Upper lobe of left lung (tissue), 6 donors: Measurements from ENCODE around the gene OPRM1. TPM values are rescaled to one million over a fixed set of nuclear protein-coding genes. Genes with fewer than 3 reads are reported as not detected.

Experiments used
- ATAC-seq, 2 donors: fragments of 200-7000 bp; cut with Tn5 transposase; one replicate each; pipeline ENCODE4 v1.9.1; 2022; ENCODE audit warnings: mild to moderate bottlenecking in 2 of 2, moderate library complexity in 2 of 2; ENCODE audit not compliant: low FRiP score in 2 of 2
- DNase-seq, 2 donors: peaks; one replicate each; pipeline ENCODE4 v3.0.0-alpha.2; 2019 to 2020
- H3K27ac ChIP-seq, 4 donors: fragments of 200-600 bp; sonication (generic); one replicate each; pipeline ENCODE4 v1.5.1; 2016 to 2019
- H3K27me3 ChIP-seq, 4 donors: fragments of 200-600 bp; sonication (generic); one replicate each; pipeline ENCODE4 v1.5.1; 2017 to 2019
- H3K36me3 ChIP-seq, 4 donors: fragments of 200-600 bp; sonication (generic); one replicate each; pipeline ENCODE4 v1.5.1; 2016 to 2019
- H3K4me1 ChIP-seq, 4 donors: fragments of 200-600 bp; sonication (generic); one replicate each; pipeline ENCODE4 v1.5.1; 2018 to 2019
- H3K4me3 ChIP-seq, 4 donors: fragments of 200-600 bp; sonication (generic); one replicate each; pipeline ENCODE4 v1.5.1; 2017 to 2019; ENCODE audit warnings: mild to moderate bottlenecking in 2 of 4, moderate library complexity in 1 of 4
- H3K9me3 ChIP-seq, 4 donors: fragments of 200-600 bp; sonication (generic); one replicate each; pipeline ENCODE4 v1.5.1; 2018 to 2019
- CTCF ChIP-seq, 6 experiments: fragments of 450-650 bp in 4 of 6; fragments of 200-600 bp in 2 of 6; sonication (generic) in 2 of 6; IDR thresholded peaks; one replicate each; pipeline ENCODE4 v1.5.1; 2016 to 2019; ENCODE audit warnings: antibody characterized with exemption in 6 of 6
- EP300 ChIP-seq, 4 donors: sonication (generic); formaldehyde crosslinking; IDR thresholded peaks; one replicate each; pipeline ENCODE4 v1.5.1; 2017; ENCODE audit warnings: antibody characterized with exemption in 4 of 4, control low read depth in 2 of 4
- POLR2A ChIP-seq, 4 donors: fragments of 450-650 bp; IDR thresholded peaks; one replicate each; pipeline ENCODE4 v1.5.1; 2016 to 2017; ENCODE audit warnings: antibody characterized with exemption in 4 of 4, mild to moderate bottlenecking in 2 of 4
- POLR2AphosphoS5 ChIP-seq, 2 donors: sonication (generic); formaldehyde crosslinking; IDR thresholded peaks; one replicate each; pipeline ENCODE4 v1.5.1; 2017; ENCODE audit warnings: antibody characterized with exemption in 2 of 2
- WGBS, 2 donors: methylation state at CpG; one replicate each; pipeline ENCODE4 v1.1.5; 2017 to 2018; 5-methylcytosine and 5-hydroxymethylcytosine counted together
- total RNA-seq, 6 donors: library from RNA; depleted of rRNA in 4 of 6; stranded (reverse); fragments of >200 nt in 4 of 6; gene quantifications; one replicate each; pipeline versions ENCODE4 v1.1.0 to v1.2.1, GENCODE V29; 2016 to 2021
- donor health status: DM: no; HTN: no; CAD: no; lungs with moderate emphysema.
- donor health status: DM: no; HTN: yes; CAD: no; lungs with severe emphysema.

The OPRM1 gene
- total RNA-seq, 6 donors from 2014 or later: not detected

DNA sequence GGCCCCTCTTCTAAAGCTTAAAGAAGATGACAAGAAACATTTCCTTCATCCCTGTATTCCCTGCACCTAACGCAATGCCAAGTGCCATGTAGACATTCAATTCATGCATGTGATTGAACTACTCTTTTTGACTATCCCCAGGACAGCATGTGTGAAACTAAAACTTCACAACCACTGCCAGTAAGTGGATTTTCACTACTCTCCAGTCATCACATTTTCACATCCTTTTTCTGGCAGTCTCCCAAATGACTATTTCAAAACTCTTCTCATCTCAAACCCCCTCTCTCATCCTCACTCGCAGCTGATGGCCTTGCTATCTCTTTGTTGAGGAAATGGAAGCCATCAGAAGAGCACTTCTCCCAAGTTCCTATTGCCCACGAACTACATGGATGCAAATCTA lies 122.6 kb downstream of the OPRM1 start:
- no peak for ATAC-seq
- no peaks in the 10 kb centered on the region for H3K36me3 ChIP-seq
- no peak overlapping the region for H3K4me3 ChIP-seq
- H3K4me1 ChIP-seq: peaks cover 17 to 28% (median 23%) of the 10 kb centered on the region in 4 donors
- no peak for TF ChIP-seq POLR2A (IDR thresholded peaks at IDR 0.05)
- no peak for TF ChIP-seq CTCF (IDR thresholded peaks at IDR 0.05)
- TF ChIP-seq EP300 (IDR thresholded peaks at IDR 0.05): no peak
- no peak for TF ChIP-seq POLR2AphosphoS5 (IDR thresholded peaks at IDR 0.05)
- no peaks in the 10 kb centered on the region for H3K9me3 ChIP-seq
- no peak overlapping the region for H3K27ac ChIP-seq
- WGBS, 2 donors: 62 to 72% methylated on average over 3 of the region's 3 CpGs
- no peak for DNase-seq
- H3K27me3 ChIP-seq: no peaks in the 10 kb centered on the region

DNA sequence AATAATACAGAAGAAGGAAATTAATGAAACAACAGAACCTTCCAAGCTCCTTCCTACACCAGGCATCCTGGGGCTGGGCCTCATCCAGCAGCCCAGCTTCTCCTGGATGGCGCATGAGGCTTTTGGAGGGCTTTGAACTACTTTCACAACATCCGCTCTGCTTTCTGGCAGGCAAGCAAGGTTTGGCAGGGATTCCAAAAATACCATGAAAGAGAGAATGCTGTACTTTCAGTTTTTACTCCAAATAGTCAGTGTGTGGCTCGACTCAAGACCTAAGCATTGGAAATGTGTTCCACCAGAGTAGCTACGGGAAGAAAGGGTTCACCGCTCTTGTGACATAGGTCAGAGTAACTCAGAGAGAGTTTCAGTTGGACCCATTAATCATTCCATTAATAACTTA lies 125.4 kb downstream of the OPRM1 start:
- H3K4me3 ChIP-seq: no peak overlapping the region
- 36 to 44% methylated on average over 5 of the region's 5 CpGs for WGBS, 2 donors
- H3K27ac ChIP-seq: peak overlapping the region in 2 of 4 donors; percentile 28 to 56
- no peaks in the 10 kb centered on the region for H3K27me3 ChIP-seq
- DNase-seq (peak in 1 of 2 donors; percentile 47), ATAC-seq (peak; percentile 64 to 66)
- peak in 1 of 2 donors; percentile 32 for TF ChIP-seq POLR2AphosphoS5 (IDR thresholded peaks at IDR 0.05)
- no peak for TF ChIP-seq POLR2A (IDR thresholded peaks at IDR 0.05)
- H3K36me3 ChIP-seq: no peaks in the 10 kb centered on the region
- no peaks in the 10 kb centered on the region for H3K9me3 ChIP-seq
- peaks cover 12 to 20% (median 15%) of the 10 kb centered on the region in 4 donors for H3K4me1 ChIP-seq

- DNase-seq (no peak), ATAC-seq (peak; percentile 23 to 55)
- TF ChIP-seq EP300 (IDR thresholded peaks at IDR 0.05): no peak
- TF ChIP-seq POLR2AphosphoS5 (IDR thresholded peaks at IDR 0.05): no peak
- TF ChIP-seq CTCF (IDR thresholded peaks at IDR 0.05): no peak
- TF ChIP-seq POLR2A (IDR thresholded peaks at IDR 0.05): no peak
- no peaks in the 10 kb centered on the region for H3K36me3 ChIP-seq
- no peaks in the 10 kb centered on the region for H3K27me3 ChIP-seq
- H3K27ac ChIP-seq: peak overlapping the region in 2 of 4 donors; percentile 2 to 28
- WGBS, 2 donors: 52 to 54% methylated on average over 2 of the region's 2 CpGs
- peaks cover 12 to 24% (median 15%) of the 10 kb centered on the region in 4 donors for H3K4me1 ChIP-seq
- no peak overlapping the region for H3K4me3 ChIP-seq
- H3K9me3 ChIP-seq: no peaks in the 10 kb centered on the region
These were observed 126.4 kb downstream of the OPRM1 start for GRCh38 chr6:154165478-154165877.

GRCh38 chr6:154166140-154166539 lies 127.1 kb downstream of the OPRM1 start:
- Histone ChIP-seq H3K4me3 (no peak overlapping the region), H3K36me3 (no peaks in the 10 kb centered on the region), H3K4me1 (peaks cover 12 to 24% (median 15%) of the 10 kb centered on the region in 4 donors), H3K27me3 (no peaks in the 10 kb centered on the region), H3K9me3 (no peaks in the 10 kb centered on the region), H3K27ac (peak overlapping the region in 2 of 4 donors; percentile 2 to 28)
- DNase-seq (peak in 1 of 2 donors; percentile 50), ATAC-seq (peak in 1 of 2 donors; percentile 59)
- no peak for TF ChIP-seq EP300 (IDR thresholded peaks at IDR 0.05)
- WGBS, 2 donors: 85 to 88% methylated on average over 9 of the region's 9 CpGs

DNA sequence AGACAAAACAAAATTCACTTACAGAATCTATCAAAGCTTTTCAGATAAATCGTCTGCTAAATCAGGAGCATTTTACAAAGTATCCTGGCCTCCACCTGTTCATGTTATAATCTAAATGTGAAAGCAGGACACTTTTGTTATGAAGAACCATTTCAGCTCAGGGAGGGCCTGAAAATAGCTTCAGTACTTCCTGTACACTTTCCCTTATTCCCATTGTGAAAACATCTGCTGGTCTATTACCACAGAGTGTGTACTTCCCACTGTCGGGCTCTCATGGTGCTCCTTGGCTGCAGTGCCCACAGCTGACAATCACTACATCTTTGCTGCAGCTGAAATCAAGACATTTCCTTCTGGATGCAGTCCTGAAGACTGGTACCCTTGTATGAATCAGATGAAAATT lies 128.1 kb downstream of the OPRM1 start:
- peaks cover 12 to 24% (median 15%) of the 10 kb centered on the region in 4 donors for H3K4me1 ChIP-seq
- DNase-seq (peak in 1 of 2 donors; percentile 40), ATAC-seq (peak in 1 of 2 donors; percentile 73)
- no peaks in the 10 kb centered on the region for H3K9me3 ChIP-seq
- no peaks in the 10 kb centered on the region for H3K27me3 ChIP-seq
- no peak overlapping the region for H3K27ac ChIP-seq
- H3K4me3 ChIP-seq: no peak overlapping the region
- 61 to 64% methylated on average over 1 to 2 of the region's 2 CpGs for WGBS, 2 donors
- no peaks in the 10 kb centered on the region for H3K36me3 ChIP-seq
- no peak for TF ChIP-seq POLR2AphosphoS5 (IDR thresholded peaks at IDR 0.05)
- no peak for TF ChIP-seq CTCF (IDR thresholded peaks at IDR 0.05)
- no peak for TF ChIP-seq EP300 (IDR thresholded peaks at IDR 0.05)
- TF ChIP-seq POLR2A (IDR thresholded peaks at IDR 0.05): no peak

DNA sequence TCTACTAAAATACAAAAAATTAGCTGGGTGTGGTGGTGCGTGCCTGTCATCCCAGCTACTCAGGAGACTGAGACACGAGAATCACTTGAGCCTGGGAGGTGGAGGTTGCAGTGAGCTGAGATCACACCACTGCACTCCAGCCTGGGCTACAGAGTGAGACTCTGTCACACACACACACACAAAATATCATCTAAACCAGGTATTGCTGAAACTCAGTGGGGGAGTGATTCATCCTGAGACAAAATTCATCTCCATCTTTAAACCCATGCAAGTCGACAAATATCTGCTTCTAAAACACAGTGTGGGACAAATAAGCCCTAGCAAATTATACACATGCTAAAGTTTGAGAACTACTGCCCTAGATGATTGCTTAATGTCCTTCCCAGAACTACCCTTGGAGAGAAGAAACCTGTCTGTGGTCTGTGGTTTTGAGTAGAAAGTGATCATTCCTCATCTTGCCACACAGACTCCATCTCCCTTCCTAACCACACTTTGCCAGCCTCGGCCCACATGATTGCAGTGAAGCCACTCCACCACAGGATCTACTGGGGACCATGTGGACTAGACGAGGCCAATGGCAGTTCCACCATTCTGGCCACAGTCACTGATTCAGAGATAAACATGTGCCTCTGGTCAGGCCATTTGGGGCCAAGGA lies 130.3 kb downstream of the OPRM1 start:
- 73 to 75% methylated on average over 5 of the region's 5 CpGs for WGBS, 2 donors
- H3K4me3 ChIP-seq: no peak overlapping the region
- peaks cover 8 to 24% (median 10%) of the 10 kb centered on the region in 4 donors for H3K4me1 ChIP-seq
- no peak overlapping the region for H3K27ac ChIP-seq
- no peaks in the 10 kb centered on the region for H3K9me3 ChIP-seq
- DNase-seq (peak in 1 of 2 donors; percentile 37), ATAC-seq (peak in 1 of 2 donors; percentile 34)
- H3K27me3 ChIP-seq: no peaks in the 10 kb centered on the region
- H3K36me3 ChIP-seq: no peaks in the 10 kb centered on the region
- no peak for TF ChIP-seq POLR2A (IDR thresholded peaks at IDR 0.05)
- no peak for TF ChIP-seq EP300 (IDR thresholded peaks at IDR 0.05)
- TF ChIP-seq CTCF (IDR thresholded peaks at IDR 0.05): no peak
- no peak for TF ChIP-seq POLR2AphosphoS5 (IDR thresholded peaks at IDR 0.05)
